Activated T-helper 1 cell treated with anti-CD3 and anti-CD28 coated beads, Interleukin-2, amount 50 U/mL, for 16 hours (primary cell): ENCODE measurements around the gene LMO2.

Source experiments
- DNase-seq, 2 donors: peaks; one replicate each; pipeline ENCODE4 v3.0.0-alpha.2; 2020; ENCODE audit warnings: low read depth in 1 of 2, low spot score in 1 of 2

LMO2 gene

GRCh38 chr11:33915526-33915925 lies 23.6 kb upstream of the LMO2 start:
- DNase-seq = no peak

GRCh38 chr11:33913991-33914390 lies 22.1 kb upstream of the LMO2 start:
- no peak for DNase-seq

GRCh38 chr11:33912405-33913361 lies 20.8 kb upstream of the LMO2 start:
- DNase-seq = no peak

GRCh38 chr11:33910958-33911339 lies 19.1 kb upstream of the LMO2 start:
- DNase-seq = no peak

- no peak for DNase-seq
Observed at GRCh38 chr11:33910296-33910957, 18.6 kb upstream of the LMO2 start.

GRCh38 chr11:33909552-33909951 lies 17.7 kb upstream of the LMO2 start:
- DNase-seq = no peak

GRCh38 chr11:33909150-33909549 lies 17.3 kb upstream of the LMO2 start:
- DNase-seq = no peak

GRCh38 chr11:33907421-33907820 lies 15.5 kb upstream of the LMO2 start:
- no peak for DNase-seq

GRCh38 chr11:33906484-33907186 lies 14.8 kb upstream of the LMO2 start:
- no peak for DNase-seq

GRCh38 chr11:33904102-33904501 lies 12.2 kb upstream of the LMO2 start:
- no peak for DNase-seq

- DNase-seq = no peak
Observed at GRCh38 chr11:33900159-33900840, 8.4 kb upstream of the LMO2 start.

- DNase-seq = no peak
Observed at GRCh38 chr11:33899400-33900037, 7.6 kb upstream of the LMO2 start.

- DNase-seq = no peak
Observed at GRCh38 chr11:33898957-33899356, 7.1 kb upstream of the LMO2 start.

- DNase-seq = no peak
Observed at GRCh38 chr11:33897761-33898375, 6.0 kb upstream of the LMO2 start.

GRCh38 chr11:33896911-33897310 lies 5.0 kb upstream of the LMO2 start:
- no peak for DNase-seq

GRCh38 chr11:33895752-33896137 lies 3.9 kb upstream of the LMO2 start:
- DNase-seq = no peak

- no peak for DNase-seq
Observed at GRCh38 chr11:33894398-33894746, 2.5 kb upstream of the LMO2 start.

GRCh38 chr11:33893711-33894397 lies 2.0 kb upstream of the LMO2 start:
- peak in 1 of 2 donors; percentile 38 for DNase-seq

- no peak for DNase-seq
Observed at GRCh38 chr11:33892906-33893594, 1.2 kb upstream of the LMO2 start.
